HL-60 (cell line): Measurements from ENCODE around the gene HSD11B1.

Source experiments
- CTCF ChIP-seq: IDR thresholded peaks from one replicate; pipeline ENCODE4 v1.5.1; 2011; ENCODE audit warnings: low read length, control low read depth, inconsistent platforms; ENCODE audit not compliant: insufficient read depth
- POLR2AphosphoS5 ChIP-seq: IDR thresholded peaks from 2 replicates; pipeline ENCODE4 v1.6.1; 2012; ENCODE audit warnings: low read depth
- REST ChIP-seq: IDR thresholded peaks from 2 replicates; pipeline ENCODE4 v1.6.1; 2012; ENCODE audit warnings: low read depth; ENCODE audit not compliant: insufficient replicate concordance

GRCh38 chr1:209697126-209697525, 7.5 kb upstream of the HSD11B1 start:
- TF ChIP-seq CTCF (no peak), POLR2AphosphoS5 (no peak), REST (no peak)
